K562 (cell line): ENCODE data around the gene HNRNPF. TPM values are rescaled to one million over a fixed set of nuclear protein-coding genes. Genes with fewer than 3 reads are reported as not detected.

ENCODE experiments used
- HDAC2 ChIP-seq: fragments of 450-650 bp; IDR thresholded peaks from 2 replicates; pipeline ENCODE4 v1.6.1; 2016; ENCODE audit warnings: mild to moderate bottlenecking
- PBX2 ChIP-seq, 2 experiments: IDR thresholded peaks in 1 of 2; conservative IDR thresholded peaks in 1 of 2; 2 replicates each; pipeline ENCODE4 v1.6.1; 2016; ENCODE audit warnings: low read depth in 2 of 2, mild to moderate bottlenecking in 1 of 2, missing compliant biosample characterization in 1 of 2, missing genetic modification characterization in 1 of 2, moderate library complexity in 1 of 2
- TRIM24 ChIP-seq, 2 experiments: fragments of 450-650 bp; IDR thresholded peaks; 2 replicates each; pipeline ENCODE4 v1.6.1; 2016
- ZFPM2 ChIP-seq: fragments of 250-450 bp; sonication (Bioruptor Pico); IDR thresholded peaks from 2 replicates; pipeline ENCODE4 v1.5.1; 2022; ENCODE audit warnings: mild to moderate bottlenecking
- polyA plus RNA-seq, 8 experiments: library from polyadenylated mRNA; depleted of rRNA in 4 of 8; stranded (reverse) in 5 of 8; unstranded in 3 of 8; fragments of >200 nt; fragmentation: Nextera tagmentation in 2 of 8; fragmentation: Illumina TruSeq in 1 of 8; extraction: Ambion mirVana in 2 of 8; extraction: Trizol in 1 of 8; gene quantifications; 2 replicates each; pipeline versions ENCODE4 v1.2.1 to v1.2.3, GENCODE V29; 2011 to 2014; ENCODE audit warnings: inconsistent platforms in 1 of 8, missing spikeins in 1 of 8
- total RNA-seq, 7 experiments: library from RNA; depleted of rRNA in 6 of 7; stranded (reverse); fragments of >200 nt in 6 of 7; fragmentation: Illumina TruSeq in 2 of 7; extraction: Trizol in 2 of 7; gene quantifications; 2 replicates each; pipeline versions ENCODE4 v1.2.1 to v1.2.3, GENCODE V29; 2011 to 2021; ENCODE audit warnings: low replicate concordance in 1 of 7
- TF ChIP-seq, protein P1 (sequence below): fragments of 250-450 bp; sonication (Bioruptor Pico); IDR thresholded peaks from 2 replicates; pipeline ENCODE4 v1.5.0; 2022; ENCODE audit warnings: mild to moderate bottlenecking

Gene HNRNPF
- total and polyA plus RNA-seq, 9 of the 15 experiments (the other 6 are each of a cell fraction or from before 2014, with no cell fraction given), result 192 to 489 (median 416) TPM

GRCh38 chr10:43444897-43445466, 36.0 kb upstream of the HNRNPF start (continued):
- peak in 1 of 2 experiments; percentile 12; a peak in 1 of 4 replicates for TF ChIP-seq TRIM24 (IDR thresholded peaks at IDR 0.05)
- TF ChIP-seq ZFPM2 (CRISPR knock-in tag), result no peak
- TF ChIP-seq HDAC2, result no peak
- no peak for TF ChIP-seq PBX2 (CRISPR knock-in tag; IDR thresholded peaks at IDR 0.05; ENCODE audit: low read depth)
- TF ChIP-seq PBX2 (tag; conservative IDR thresholded peaks at IDR 0.05; ENCODE audit: low read depth), result no peak
- TF ChIP-seq, protein P1, sequence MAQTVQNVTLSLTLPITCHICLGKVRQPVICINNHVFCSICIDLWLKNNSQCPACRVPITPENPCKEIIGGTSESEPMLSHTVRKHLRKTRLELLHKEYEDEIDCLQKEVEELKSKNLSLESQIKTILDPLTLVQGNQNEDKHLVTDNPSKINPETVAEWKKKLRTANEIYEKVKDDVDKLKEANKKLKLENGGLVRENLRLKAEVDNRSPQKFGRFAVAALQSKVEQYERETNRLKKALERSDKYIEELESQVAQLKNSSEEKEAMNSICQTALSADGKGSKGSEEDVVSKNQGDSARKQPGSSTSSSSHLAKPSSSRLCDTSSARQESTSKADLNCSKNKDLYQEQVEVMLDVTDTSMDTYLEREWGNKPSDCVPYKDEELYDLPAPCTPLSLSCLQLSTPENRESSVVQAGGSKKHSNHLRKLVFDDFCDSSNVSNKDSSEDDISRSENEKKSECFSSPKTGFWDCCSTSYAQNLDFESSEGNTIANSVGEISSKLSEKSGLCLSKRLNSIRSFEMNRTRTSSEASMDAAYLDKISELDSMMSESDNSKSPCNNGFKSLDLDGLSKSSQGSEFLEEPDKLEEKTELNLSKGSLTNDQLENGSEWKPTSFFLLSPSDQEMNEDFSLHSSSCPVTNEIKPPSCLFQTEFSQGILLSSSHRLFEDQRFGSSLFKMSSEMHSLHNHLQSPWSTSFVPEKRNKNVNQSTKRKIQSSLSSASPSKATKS (CRISPR knock-in tag), result no peak
